Measurements from ENCODE around the gene GNAQ.

Gene GNAQ

GRCh38 chr9:77916820-77917219, 114.8 kb downstream of the GNAQ start:
- no peak overlapping the region for H3K27ac ChIP-seq
- no peak for TF ChIP-seq ZFX (IDR thresholded peaks at IDR 0.05; ENCODE audit: borderline replicate concordance)
- TF ChIP-seq CTCF (IDR thresholded peaks at IDR 0.05): no peak

- TF ChIP-seq ZFX (IDR thresholded peaks at IDR 0.05; ENCODE audit: borderline replicate concordance) (no peak), CTCF (IDR thresholded peaks at IDR 0.05) (no peak)
Measured at GRCh38 chr9:77916410-77916819, 115.2 kb downstream of the GNAQ start.

GRCh38 chr9:77915744-77916143, 115.9 kb downstream of the GNAQ start:
- no peak for TF ChIP-seq CTCF (IDR thresholded peaks at IDR 0.05)
- TF ChIP-seq ZFX (IDR thresholded peaks at IDR 0.05; ENCODE audit: borderline replicate concordance): no peak
- no peak overlapping the region for H3K27ac ChIP-seq

More at GRCh38 chr9:77916410-77916819, 115.2 kb downstream of the GNAQ start:
- no peak overlapping the region for H3K27ac ChIP-seq

GRCh38 chr9:77912895-77913693, 118.5 kb downstream of the GNAQ start:
- no peak for TF ChIP-seq CTCF (IDR thresholded peaks at IDR 0.05)
- H3K27ac ChIP-seq: no peak overlapping the region

- TF ChIP-seq CTCF (IDR thresholded peaks at IDR 0.05): no peak
- TF ChIP-seq ZFX (IDR thresholded peaks at IDR 0.05; ENCODE audit: borderline replicate concordance): no peak
Measured at GRCh38 chr9:77911928-77912327, 119.7 kb downstream of the GNAQ start.

GRCh38 chr9:77910194-77910621, 121.4 kb downstream of the GNAQ start:
- TF ChIP-seq ZFX (IDR thresholded peaks at IDR 0.05; ENCODE audit: borderline replicate concordance) (no peak), CTCF (IDR thresholded peaks at IDR 0.05) (no peak)

More at GRCh38 chr9:77911928-77912327, 119.7 kb downstream of the GNAQ start:
- no peak overlapping the region for H3K27ac ChIP-seq

GRCh38 chr9:77909306-77909705, 122.3 kb downstream of the GNAQ start:
- no peak overlapping the region for H3K27ac ChIP-seq
- TF ChIP-seq ZFX (IDR thresholded peaks at IDR 0.05; ENCODE audit: borderline replicate concordance) (no peak), CTCF (IDR thresholded peaks at IDR 0.05) (no peak)

More at GRCh38 chr9:77910194-77910621, 121.4 kb downstream of the GNAQ start:
- H3K27ac ChIP-seq: no peak overlapping the region

All from 22Rv1 (cell line).